HEK293 (cell line): ENCODE data around the gene KIAA1614.
A peak's percentile ranks its signal among the peaks of the same experiment; 100 is the strongest.

ENCODE experiments used
- CTCF ChIA-PET: fragments of 350-600 bp; formaldehyde crosslinking; extraction: SDS; loops from one replicate; lab custom pipeline; 2021; ENCODE audit warnings: antibody characterized with exemption; lab: Yijun Ruan, JAX
- POLR2A ChIA-PET: fragments of 300-600 bp; formaldehyde crosslinking; extraction: SDS; loops from one replicate; lab custom pipeline; 2020; ENCODE audit warnings: antibody characterized with exemption, inconsistent platforms; lab: Yijun Ruan, JAX
- H3K27ac ChIP-seq: fragments of 200-500 bp; sonication (Bioruptor generic); 2 replicates; pipeline ENCODE4 v1.5.1; 2014; ENCODE audit warnings: low read depth, low read length, control low read depth, inconsistent platforms; ENCODE audit errors: extremely low read depth
- H3K36me3 ChIP-seq, 2 experiments: fragments of 200-500 bp in 1 of 2; sonication (Bioruptor generic) in 1 of 2; 1 replicate in 1 of 2; 2 replicates in 1 of 2; pipeline ENCODE4 v1.5.1; 2014 to 2017; ENCODE audit warnings: inconsistent platforms in 2 of 2, low read length in 2 of 2; ENCODE audit not compliant: control insufficient read depth in 2 of 2, insufficient read depth in 1 of 2
- H3K4me1 ChIP-seq: fragments of 200-500 bp; sonication (Bioruptor generic); 2 replicates; pipeline ENCODE4 v1.5.1; 2014; ENCODE audit warnings: mild to moderate bottlenecking, low read length, inconsistent platforms; ENCODE audit not compliant: control insufficient read depth, insufficient read depth
- H3K4me3 ChIP-seq: 2 replicates; pipeline ENCODE4 v1.5.1; 2011; ENCODE audit warnings: low read depth, mild to moderate bottlenecking, control low read depth, low read length, moderate library complexity
- H3K9me3 ChIP-seq: fragments of 200-500 bp; sonication (Bioruptor generic); 2 replicates; pipeline ENCODE4 v1.5.1; 2014; ENCODE audit warnings: low read depth, low read length, inconsistent platforms; ENCODE audit not compliant: control insufficient read depth, insufficient read depth
- MEIS1 ChIP-seq: sonication (generic); formaldehyde crosslinking; IDR thresholded peaks from 2 replicates; pipeline ENCODE4 v1.8.1; 2022; ENCODE audit warnings: missing genetic modification reagents, mild to moderate bottlenecking, borderline replicate concordance
- MYNN ChIP-seq: fragments of 450-650 bp; formaldehyde crosslinking; IDR thresholded peaks from 2 replicates; pipeline ENCODE4 v1.5.1; 2016; ENCODE audit warnings: missing biosample characterization, missing genetic modification characterization, borderline replicate concordance
- ZBTB21 ChIP-seq: fragments of 450-650 bp; formaldehyde crosslinking; IDR thresholded peaks from 2 replicates; pipeline ENCODE4 v1.5.1; 2017; ENCODE audit warnings: missing biosample characterization, missing genetic modification characterization
- ZBTB7A ChIP-seq: fragments of 450-650 bp; formaldehyde crosslinking; IDR thresholded peaks from 2 replicates; pipeline ENCODE4 v1.5.1; 2016; ENCODE audit warnings: low read depth, missing biosample characterization, missing genetic modification characterization
- ZFHX2 ChIP-seq: fragments of 450-650 bp; formaldehyde crosslinking; conservative IDR thresholded peaks from 2 replicates; pipeline ENCODE4 v1.5.1; 2016; ENCODE audit warnings: missing biosample characterization, missing genetic modification characterization
- ZNF175 ChIP-seq: fragments of 450-650 bp; formaldehyde crosslinking; IDR thresholded peaks from 2 replicates; pipeline ENCODE4 v1.5.1; 2016; ENCODE audit warnings: missing biosample characterization, missing genetic modification characterization
- ZNF184 ChIP-seq: fragments of 450-650 bp; IDR thresholded peaks from 2 replicates; pipeline ENCODE4 v1.5.1; 2018; ENCODE audit warnings: missing biosample characterization, mild to moderate bottlenecking, missing genetic modification characterization
- ZNF223 ChIP-seq: fragments of 450-650 bp; formaldehyde crosslinking; IDR thresholded peaks from 2 replicates; pipeline ENCODE4 v1.5.1; 2016; ENCODE audit warnings: missing biosample characterization, missing genetic modification characterization
- ZNF37A ChIP-seq: fragments of 450-650 bp; IDR thresholded peaks from 2 replicates; pipeline ENCODE4 v1.5.1; 2018; ENCODE audit warnings: missing biosample characterization, missing genetic modification characterization
- ZNF544 ChIP-seq: fragments of 450-650 bp; formaldehyde crosslinking; IDR thresholded peaks from 2 replicates; pipeline ENCODE4 v1.5.0; 2017; ENCODE audit warnings: missing biosample characterization, missing genetic modification characterization
- ZNF585B ChIP-seq: fragments of 450-650 bp; formaldehyde crosslinking; IDR thresholded peaks from 2 replicates; pipeline ENCODE4 v1.5.1; 2016; ENCODE audit warnings: missing biosample characterization, missing genetic modification characterization
- ZNF654 ChIP-seq: fragments of 450-650 bp; formaldehyde crosslinking; IDR thresholded peaks from 2 replicates; pipeline ENCODE4 v1.5.1; 2016; ENCODE audit warnings: low read depth, missing biosample characterization, missing genetic modification characterization
- ZNF658 ChIP-seq: fragments of 450-650 bp; formaldehyde crosslinking; IDR thresholded peaks from 2 replicates; pipeline ENCODE4; 2016; ENCODE audit warnings: missing biosample characterization, missing genetic modification characterization
- ZNF707 ChIP-seq: fragments of 450-650 bp; formaldehyde crosslinking; IDR thresholded peaks from 2 replicates; pipeline ENCODE4 v1.5.1; 2016; ENCODE audit warnings: missing biosample characterization, missing genetic modification characterization
- ZNF76 ChIP-seq: fragments of 450-650 bp; formaldehyde crosslinking; IDR thresholded peaks from 2 replicates; pipeline ENCODE4; 2016; ENCODE audit warnings: low read depth, missing biosample characterization, missing genetic modification characterization, borderline replicate concordance
- ZNF791 ChIP-seq: fragments of 450-650 bp; formaldehyde crosslinking; IDR thresholded peaks from 2 replicates; pipeline ENCODE4 v1.5.1; 2016; ENCODE audit warnings: missing biosample characterization, missing genetic modification characterization
- ZNF837 ChIP-seq: fragments of 450-650 bp; formaldehyde crosslinking; IDR thresholded peaks from 2 replicates; pipeline ENCODE4 v1.5.1; 2016; ENCODE audit warnings: missing biosample characterization, missing genetic modification characterization
- ZNF843 ChIP-seq: fragments of 450-650 bp; formaldehyde crosslinking; IDR thresholded peaks from 2 replicates; pipeline ENCODE4 v1.5.1; 2016; ENCODE audit warnings: missing biosample characterization, missing genetic modification characterization
- TF ChIP-seq, protein P1 (sequence below): fragments of 450-650 bp; formaldehyde crosslinking; IDR thresholded peaks from 2 replicates; pipeline ENCODE4 v1.5.1; 2016; ENCODE audit warnings: missing biosample characterization, missing genetic modification characterization
- TF ChIP-seq, protein P2 (sequence below): fragments of 450-650 bp; formaldehyde crosslinking; IDR thresholded peaks from 2 replicates; pipeline ENCODE4 v1.5.1; 2016; ENCODE audit warnings: missing biosample characterization, missing genetic modification characterization
- TF ChIP-seq, protein P3 (sequence below): fragments of 450-650 bp; formaldehyde crosslinking; IDR thresholded peaks from 2 replicates; pipeline ENCODE4 v1.5.1; 2016; ENCODE audit warnings: missing biosample characterization, missing genetic modification characterization
- TF ChIP-seq, protein P4 (sequence below): fragments of 450-650 bp; formaldehyde crosslinking; conservative IDR thresholded peaks from 2 replicates; pipeline ENCODE4 v1.5.1; 2016; ENCODE audit warnings: low read depth, missing biosample characterization, missing genetic modification characterization

Gene KIAA1614

DNA sequence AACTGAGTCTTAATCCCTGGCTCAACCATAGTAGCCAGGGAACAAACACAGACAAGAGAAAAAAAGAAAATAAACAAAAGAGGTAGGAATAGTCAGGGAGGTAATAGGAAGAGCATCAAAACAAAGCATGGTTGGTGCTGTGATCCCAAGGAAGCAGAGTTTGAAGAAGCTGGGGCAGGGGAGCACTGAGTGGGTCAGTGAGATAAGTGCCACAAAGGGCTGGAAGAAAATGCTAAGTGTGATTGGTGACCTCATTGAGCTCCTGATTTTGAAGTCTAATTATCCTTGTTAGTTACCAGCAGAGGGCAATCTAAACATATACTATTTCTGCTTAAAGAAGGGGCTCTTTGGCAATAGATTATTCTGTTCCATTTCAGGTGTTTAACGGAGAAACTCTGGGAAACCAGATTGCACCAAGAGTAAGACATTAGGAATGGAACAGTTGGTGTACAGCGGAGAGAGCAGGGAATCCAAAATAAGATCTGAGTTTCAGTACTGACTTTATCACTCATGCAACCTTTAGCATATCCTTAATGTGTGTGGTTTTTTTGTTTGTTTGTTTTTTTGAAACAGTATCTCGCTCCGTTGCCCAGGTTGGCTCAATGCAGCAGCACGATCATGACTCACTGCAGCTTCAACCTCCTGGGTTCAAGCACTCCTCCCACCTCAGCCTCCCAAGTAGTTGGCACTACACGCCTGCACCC is 30.7 kb upstream of the KIAA1614 start (continued):
- peak; percentile 43; the same call in 1 of the 2 replicates for TF ChIP-seq ZNF843
- TF ChIP-seq ZNF175 (tag by site-specific recombination): no peak
- no peak for TF ChIP-seq ZNF544 (tag by site-specific recombination)
- TF ChIP-seq ZNF223: 0 out of 2 replicates have a peak, but pooled peaks have one; percentile 28
- peak; percentile 49; the same call in 1 of the 2 replicates for TF ChIP-seq ZNF184 (tag by site-specific recombination)
- peak; percentile 87 for TF ChIP-seq ZNF654 (tag by site-specific recombination)
- TF ChIP-seq, protein P1, sequence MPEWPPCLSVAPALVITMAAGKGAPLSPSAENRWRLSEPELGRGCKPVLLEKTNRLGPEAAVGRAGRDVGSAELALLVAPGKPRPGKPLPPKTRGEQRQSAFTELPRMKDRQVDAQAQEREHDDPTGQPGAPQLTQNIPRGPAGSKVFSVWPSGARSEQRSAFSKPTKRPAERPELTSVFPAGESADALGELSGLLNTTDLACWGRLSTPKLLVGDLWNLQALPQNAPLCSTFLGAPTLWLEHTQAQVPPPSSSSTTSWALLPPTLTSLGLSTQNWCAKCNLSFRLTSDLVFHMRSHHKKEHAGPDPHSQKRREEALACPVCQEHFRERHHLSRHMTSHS (tag by site-specific recombination): no peak
- TF ChIP-seq MYNN (tag by site-specific recombination): no peak
- TF ChIP-seq, protein P2, sequence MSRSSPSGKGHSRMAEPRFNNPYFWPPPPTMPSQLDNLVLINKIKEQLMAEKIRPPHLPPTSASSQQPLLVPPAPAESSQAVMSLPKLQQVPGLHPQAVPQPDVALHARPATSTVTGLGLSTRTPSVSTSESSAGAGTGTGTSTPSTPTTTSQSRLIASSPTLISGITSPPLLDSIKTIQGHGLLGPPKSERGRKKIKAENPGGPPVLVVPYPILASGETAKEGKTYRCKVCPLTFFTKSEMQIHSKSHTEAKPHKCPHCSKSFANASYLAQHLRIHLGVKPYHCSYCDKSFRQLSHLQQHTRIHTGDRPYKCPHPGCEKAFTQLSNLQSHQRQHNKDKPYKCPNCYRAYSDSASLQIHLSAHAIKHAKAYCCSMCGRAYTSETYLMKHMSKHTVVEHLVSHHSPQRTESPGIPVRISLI (tag by site-specific recombination): peak; percentile 68; the same call in 1 of the 2 replicates
- no peak for TF ChIP-seq ZNF76
- TF ChIP-seq ZNF791 (tag by site-specific recombination): no peak
- no peak for TF ChIP-seq MEIS1 (CRISPR knock-in tag)
- TF ChIP-seq ZNF585B (tag by site-specific recombination): no peak
- no peak for TF ChIP-seq ZNF837

DNA sequence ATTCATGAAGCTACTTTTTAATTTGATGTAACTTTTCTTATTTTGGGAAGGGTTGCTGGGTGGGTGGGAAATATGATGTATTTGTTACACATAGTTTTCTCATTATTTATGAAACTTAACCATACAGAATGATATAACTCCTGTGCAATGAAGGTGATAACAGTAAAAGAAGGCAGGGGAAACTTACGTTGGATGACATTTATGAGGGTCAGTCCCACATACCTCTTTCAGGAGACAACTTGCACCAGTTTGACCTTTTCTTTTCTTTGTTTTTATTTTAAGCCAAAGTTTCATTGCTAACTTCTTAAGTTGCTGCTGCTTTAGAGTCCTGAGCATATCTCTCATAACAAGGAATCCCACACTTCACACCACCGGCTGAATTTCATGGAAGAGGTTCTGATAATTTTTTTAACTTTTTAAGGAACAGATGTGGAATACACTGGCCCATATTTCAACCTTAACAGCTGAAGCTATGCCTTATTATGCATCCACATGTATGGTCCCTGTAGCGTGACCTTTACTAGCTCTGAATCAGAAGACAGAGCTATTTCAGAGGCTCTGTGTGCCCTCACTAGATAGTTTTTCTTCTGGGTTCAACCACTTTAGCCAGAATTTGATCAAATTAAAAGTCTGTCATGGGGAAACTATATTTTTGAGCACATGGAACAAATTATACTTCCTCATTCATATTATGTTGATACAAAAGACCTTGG is 28.0 kb upstream of the KIAA1614 start:
- POLR2A ChIA-PET: interaction anchor here (0.6 kb wide), 1 partner anchor 18 kb away, joined by 5 read pairs; no protein-coding TSS in a partner anchor
- Histone ChIP-seq H3K4me3 (no peak overlapping the region), H3K4me1 (peaks cover 5% of the 10 kb centered on the region; the same call in 1 of the 2 replicates), H3K9me3 (no peaks in the 10 kb centered on the region), H3K36me3 (no peaks in the 10 kb centered on the region), H3K27ac (no peak overlapping the region)
- CTCF ChIA-PET: interaction anchor here (1.2 to 6.2 kb wide), 2 partner anchors 258 to 282 kb away, joined by 4 to 76 read pairs; no protein-coding TSS in a partner anchor
- no peak for TF ChIP-seq ZFHX2 (tag by site-specific recombination)
- TF ChIP-seq, protein P3, sequence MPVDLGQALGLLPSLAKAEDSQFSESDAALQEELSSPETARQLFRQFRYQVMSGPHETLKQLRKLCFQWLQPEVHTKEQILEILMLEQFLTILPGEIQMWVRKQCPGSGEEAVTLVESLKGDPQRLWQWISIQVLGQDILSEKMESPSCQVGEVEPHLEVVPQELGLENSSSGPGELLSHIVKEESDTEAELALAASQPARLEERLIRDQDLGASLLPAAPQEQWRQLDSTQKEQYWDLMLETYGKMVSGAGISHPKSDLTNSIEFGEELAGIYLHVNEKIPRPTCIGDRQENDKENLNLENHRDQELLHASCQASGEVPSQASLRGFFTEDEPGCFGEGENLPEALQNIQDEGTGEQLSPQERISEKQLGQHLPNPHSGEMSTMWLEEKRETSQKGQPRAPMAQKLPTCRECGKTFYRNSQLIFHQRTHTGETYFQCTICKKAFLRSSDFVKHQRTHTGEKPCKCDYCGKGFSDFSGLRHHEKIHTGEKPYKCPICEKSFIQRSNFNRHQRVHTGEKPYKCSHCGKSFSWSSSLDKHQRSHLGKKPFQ (tag by site-specific recombination): no peak
- no peak for TF ChIP-seq ZNF658 (tag by site-specific recombination)
- no peak for TF ChIP-seq ZBTB7A (tag by site-specific recombination)
- no peak for TF ChIP-seq ZNF707 (tag by site-specific recombination)
- TF ChIP-seq, protein P4, sequence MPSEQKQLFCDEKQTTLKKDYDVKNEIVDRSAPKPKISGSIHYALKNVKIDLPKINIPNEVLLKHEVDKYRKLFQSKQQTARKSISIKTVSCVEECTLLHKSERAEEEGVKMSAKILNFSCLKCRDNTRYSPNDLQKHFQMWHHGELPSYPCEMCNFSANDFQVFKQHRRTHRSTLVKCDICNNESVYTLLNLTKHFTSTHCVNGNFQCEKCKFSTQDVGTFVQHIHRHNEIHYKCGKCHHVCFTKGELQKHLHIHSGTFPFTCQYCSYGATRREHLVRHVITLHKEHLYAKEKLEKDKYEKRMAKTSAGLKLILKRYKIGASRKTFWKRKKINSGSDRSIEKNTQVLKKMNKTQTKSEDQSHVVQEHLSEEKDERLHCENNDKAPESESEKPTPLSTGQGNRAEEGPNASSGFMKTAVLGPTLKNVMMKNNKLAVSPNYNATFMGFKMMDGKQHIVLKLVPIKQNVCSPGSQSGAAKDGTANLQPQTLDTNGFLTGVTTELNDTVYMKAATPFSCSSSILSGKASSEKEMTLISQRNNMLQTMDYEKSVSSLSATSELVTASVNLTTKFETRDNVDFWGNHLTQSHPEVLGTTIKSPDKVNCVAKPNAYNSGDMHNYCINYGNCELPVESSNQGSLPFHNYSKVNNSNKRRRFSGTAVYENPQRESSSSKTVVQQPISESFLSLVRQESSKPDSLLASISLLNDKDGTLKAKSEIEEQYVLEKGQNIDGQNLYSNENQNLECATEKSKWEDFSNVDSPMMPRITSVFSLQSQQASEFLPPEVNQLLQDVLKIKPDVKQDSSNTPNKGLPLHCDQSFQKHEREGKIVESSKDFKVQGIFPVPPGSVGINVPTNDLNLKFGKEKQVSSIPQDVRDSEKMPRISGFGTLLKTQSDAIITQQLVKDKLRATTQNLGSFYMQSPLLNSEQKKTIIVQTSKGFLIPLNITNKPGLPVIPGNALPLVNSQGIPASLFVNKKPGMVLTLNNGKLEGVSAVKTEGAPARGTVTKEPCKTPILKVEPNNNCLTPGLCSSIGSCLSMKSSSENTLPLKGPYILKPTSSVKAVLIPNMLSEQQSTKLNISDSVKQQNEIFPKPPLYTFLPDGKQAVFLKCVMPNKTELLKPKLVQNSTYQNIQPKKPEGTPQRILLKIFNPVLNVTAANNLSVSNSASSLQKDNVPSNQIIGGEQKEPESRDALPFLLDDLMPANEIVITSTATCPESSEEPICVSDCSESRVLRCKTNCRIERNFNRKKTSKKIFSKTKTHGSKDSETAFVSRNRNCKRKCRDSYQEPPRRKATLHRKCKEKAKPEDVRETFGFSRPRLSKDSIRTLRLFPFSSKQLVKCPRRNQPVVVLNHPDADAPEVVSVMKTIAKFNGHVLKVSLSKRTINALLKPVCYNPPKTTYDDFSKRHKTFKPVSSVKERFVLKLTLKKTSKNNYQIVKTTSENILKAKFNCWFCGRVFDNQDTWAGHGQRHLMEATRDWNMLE: no peak
- TF ChIP-seq ZBTB21 (tag by site-specific recombination): no peak
- no peak for TF ChIP-seq ZNF37A (tag by site-specific recombination)
